ENCODE results near the gene TOP3B. TPM values are rescaled to one million over a fixed set of nuclear protein-coding genes. Genes with fewer than 3 reads are reported as not detected.

The TOP3B gene
- total and polyA plus RNA-seq, 2 donors (not counting 1 experiment from before 2014, with no cell fraction given), result 7.4 to 16.5 TPM

GRCh38 chr22:21961886-21962654, 20.5 kb downstream of the TOP3B start:
- no peak overlapping the region for H3K27ac ChIP-seq (ENCODE audit: insufficient read depth, low read length)
- DNase-seq (ENCODE audit: low read depth in 2 of 2), result peak; percentile 41 to 61
- no peaks in the 10 kb centered on the region for H4K20me1 ChIP-seq (ENCODE audit: control insufficient read depth, extremely low read depth, insufficient read depth, low read length)

DNA sequence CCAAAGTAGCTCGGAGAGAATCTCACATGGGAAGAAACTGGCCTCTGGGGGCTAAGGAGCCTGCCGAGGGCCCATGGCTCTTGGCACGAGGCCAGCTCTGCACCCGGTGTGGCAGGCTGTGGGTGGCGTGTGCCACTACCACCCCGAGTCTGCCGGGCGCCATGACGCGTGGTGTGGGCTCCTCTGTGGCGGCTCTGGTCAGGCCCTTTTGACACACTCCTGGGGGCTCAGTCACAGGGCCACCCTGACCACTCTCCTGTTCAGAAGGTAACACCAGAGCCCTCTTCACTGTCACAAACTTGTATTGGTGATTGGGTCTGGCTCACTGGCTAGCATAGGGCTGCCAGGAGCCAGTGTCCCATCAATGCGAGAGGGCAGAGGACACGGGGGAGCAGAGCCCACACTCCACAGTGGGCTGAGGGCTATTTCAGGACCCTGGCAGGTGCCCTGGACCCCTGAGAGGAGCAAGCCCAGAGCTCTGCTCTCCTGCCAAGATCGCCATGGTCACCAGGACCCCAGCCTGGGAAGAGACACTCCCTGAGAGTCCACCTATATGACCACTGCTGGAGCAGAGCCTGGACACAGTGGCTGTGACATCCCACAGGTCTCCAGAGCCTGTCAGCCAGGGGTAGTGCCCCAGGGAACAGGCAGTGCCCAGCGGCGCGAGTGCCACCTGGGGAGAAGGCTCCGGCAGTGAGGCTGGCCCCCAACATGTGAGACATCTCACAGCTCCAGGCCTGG, 21.3 kb downstream of the TOP3B start:
- TF ChIP-seq EZH2 (IDR thresholded peaks at IDR 0.05; ENCODE audit: low read length, missing control alignments), result no peak
- TF ChIP-seq, protein P1, sequence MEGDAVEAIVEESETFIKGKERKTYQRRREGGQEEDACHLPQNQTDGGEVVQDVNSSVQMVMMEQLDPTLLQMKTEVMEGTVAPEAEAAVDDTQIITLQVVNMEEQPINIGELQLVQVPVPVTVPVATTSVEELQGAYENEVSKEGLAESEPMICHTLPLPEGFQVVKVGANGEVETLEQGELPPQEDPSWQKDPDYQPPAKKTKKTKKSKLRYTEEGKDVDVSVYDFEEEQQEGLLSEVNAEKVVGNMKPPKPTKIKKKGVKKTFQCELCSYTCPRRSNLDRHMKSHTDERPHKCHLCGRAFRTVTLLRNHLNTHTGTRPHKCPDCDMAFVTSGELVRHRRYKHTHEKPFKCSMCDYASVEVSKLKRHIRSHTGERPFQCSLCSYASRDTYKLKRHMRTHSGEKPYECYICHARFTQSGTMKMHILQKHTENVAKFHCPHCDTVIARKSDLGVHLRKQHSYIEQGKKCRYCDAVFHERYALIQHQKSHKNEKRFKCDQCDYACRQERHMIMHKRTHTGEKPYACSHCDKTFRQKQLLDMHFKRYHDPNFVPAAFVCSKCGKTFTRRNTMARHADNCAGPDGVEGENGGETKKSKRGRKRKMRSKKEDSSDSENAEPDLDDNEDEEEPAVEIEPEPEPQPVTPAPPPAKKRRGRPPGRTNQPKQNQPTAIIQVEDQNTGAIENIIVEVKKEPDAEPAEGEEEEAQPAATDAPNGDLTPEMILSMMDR (conservative IDR thresholded peaks at IDR 0.05 in 1 of 2, IDR thresholded peaks at IDR 0.05 in 1 of 2; ENCODE audit: low read depth in 1 of 2, low read length in 2 of 2), result no peak
- no peak overlapping the region for H3K4me3 ChIP-seq (replicated peaks in 1 of 4; ENCODE audit: control extremely low read depth in 1 of 4, insufficient read depth in 1 of 4, low read depth in 3 of 4, low read length in 4 of 4)
- no peaks in the 10 kb centered on the region for H3K27me3 ChIP-seq (ENCODE audit: control insufficient read depth, insufficient read depth, low read length)
- H3K27ac ChIP-seq (ENCODE audit: insufficient read depth, low read length), result no peak overlapping the region
- DNase-seq (ENCODE audit: low read depth in 2 of 2), result no peak
- no peak overlapping the region for H2AFZ ChIP-seq (ENCODE audit: low read length)
- no peaks in the 10 kb centered on the region for H3K79me2 ChIP-seq (ENCODE audit: control insufficient read depth, insufficient read depth, low read length)
- H3K36me3 ChIP-seq (ENCODE audit: control insufficient read depth, insufficient read depth, low read length), result peaks cover 32% of the 10 kb centered on the region
- H3K9me3 ChIP-seq (ENCODE audit: control insufficient read depth, insufficient read depth, low read depth, low read length), result no peaks in the 10 kb centered on the region
- H3K4me1 ChIP-seq (ENCODE audit: control insufficient read depth, extremely low read depth, insufficient read depth, low read length), result no peaks in the 10 kb centered on the region
- no peak overlapping the region for H3K9ac ChIP-seq (ENCODE audit: insufficient read depth, low read length)
- no peak overlapping the region for H3K4me2 ChIP-seq (ENCODE audit: extremely low read depth, insufficient read depth, low read length)
- no peaks in the 10 kb centered on the region for H4K20me1 ChIP-seq (ENCODE audit: control insufficient read depth, extremely low read depth, insufficient read depth, low read length)

More at GRCh38 chr22:21961886-21962654, 20.5 kb downstream of the TOP3B start:
- H3K9me3 ChIP-seq (ENCODE audit: control insufficient read depth, insufficient read depth, low read depth, low read length), result no peaks in the 10 kb centered on the region
- H2AFZ ChIP-seq (ENCODE audit: low read length), result no peak overlapping the region
- H3K36me3 ChIP-seq (ENCODE audit: control insufficient read depth, insufficient read depth, low read length), result peaks cover 38% of the 10 kb centered on the region
- H3K79me2 ChIP-seq (ENCODE audit: control insufficient read depth, insufficient read depth, low read length), result no peaks in the 10 kb centered on the region
- no peaks in the 10 kb centered on the region for H3K4me1 ChIP-seq (ENCODE audit: control insufficient read depth, extremely low read depth, insufficient read depth, low read length)
- no peak overlapping the region for H3K4me2 ChIP-seq (ENCODE audit: extremely low read depth, insufficient read depth, low read length)
- H3K27me3 ChIP-seq (ENCODE audit: control insufficient read depth, insufficient read depth, low read length), result no peaks in the 10 kb centered on the region
- H3K4me3 ChIP-seq (replicated peaks in 1 of 4; ENCODE audit: control extremely low read depth in 1 of 4, insufficient read depth in 1 of 4, low read depth in 3 of 4, low read length in 4 of 4), result no peak overlapping the region
- TF ChIP-seq, protein P1 (conservative IDR thresholded peaks at IDR 0.05 in 1 of 2, IDR thresholded peaks at IDR 0.05 in 1 of 2; ENCODE audit: low read depth in 1 of 2, low read length in 2 of 2), result no peak
- no peak for TF ChIP-seq EZH2 (IDR thresholded peaks at IDR 0.05; ENCODE audit: low read length, missing control alignments)
- no peak overlapping the region for H3K9ac ChIP-seq (ENCODE audit: insufficient read depth, low read length)

Measured in fibroblast of lung (primary cell).